ENCODE results near the gene ATP5MC2. TPM values are rescaled to one million over a fixed set of nuclear protein-coding genes. Genes with fewer than 3 reads are reported as not detected.

The ATP5MC2 gene
- total and polyA plus RNA-seq, 10 of the 15 experiments (the other 5 are each of a cell fraction or from before 2014, with no cell fraction given): 379 to 1,090 (median 525) TPM

DNA sequence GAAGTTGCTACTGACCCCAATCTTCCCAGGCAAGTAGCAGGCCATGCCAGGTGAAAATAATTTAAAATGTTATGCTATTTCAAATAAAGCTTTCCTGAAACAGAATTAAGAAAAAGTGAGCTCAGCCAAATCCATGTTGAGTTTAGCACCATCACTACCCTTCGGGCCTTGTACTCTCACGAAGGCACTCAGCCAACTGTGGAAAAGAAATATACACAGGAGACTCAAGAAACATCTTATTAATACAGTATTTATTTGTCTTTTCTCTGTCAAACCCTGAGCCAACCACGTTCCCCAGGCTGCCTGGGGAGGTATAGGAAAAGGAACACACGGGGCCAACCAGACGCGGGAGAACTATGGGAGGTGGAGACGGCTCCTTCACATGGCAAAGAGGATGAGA lies 10.9 kb downstream of the ATP5MC2 start:
- ChIA-PET SMC1A (ENCODE audit: uncharacterized antibody, unreplicated experiment) (interaction anchor here (1.9 kb wide), 1 partner anchor 122 kb away, joined by 6 read pairs; no protein-coding TSS in a partner anchor), CTCF (interaction anchor here (0.6 kb wide), 1 partner anchor 812 kb away, joined by 3 read pairs; no protein-coding TSS in a partner anchor), POLR2A (no interaction called here), RAD21 (ENCODE audit: unreplicated experiment) (no interaction called here)
- intact Hi-C loops (cut with micrococcal nuclease; ENCODE audit: unreplicated experiment) (no loop called here), in situ Hi-C loops (cut with MboI) (no loop called here)
- Histone ChIP-seq H3K9me3 (replicated peaks; ENCODE audit: control insufficient read depth, insufficient read depth, low read length) (no peaks in the 10 kb centered on the region), H3K4me2 (ENCODE audit: control insufficient read depth, insufficient read depth) (no peak overlapping the region), H3K36me3 (ENCODE audit: control insufficient read depth in 2 of 2, insufficient read depth in 2 of 2, low read length in 1 of 2) (peaks cover 7 to 23% of the 10 kb centered on the region in 2 experiments), H2AFZ (ENCODE audit: control insufficient read depth, low read depth, low read length) (no peak overlapping the region), H3K9ac (ENCODE audit: control insufficient read depth, insufficient read depth, low read length) (no peak overlapping the region), H3K4me3 (no peak overlapping the region), H3K27me3 (replicated peaks in 1 of 2; ENCODE audit: control insufficient read depth in 2 of 2, insufficient read depth in 2 of 2, low read length in 1 of 2) (no peaks in the 10 kb centered on the region), H3K4me1 (ENCODE audit: control insufficient read depth, insufficient read depth, low read length) (peaks cover 2% of the 10 kb centered on the region), H3K27ac (ENCODE audit: control insufficient read depth, insufficient read depth) (no peak overlapping the region), H3K79me2 (ENCODE audit: control insufficient read depth, insufficient read depth, low read length) (no peaks in the 10 kb centered on the region), H4K20me1 (ENCODE audit: control insufficient read depth, insufficient read depth) (no peaks in the 10 kb centered on the region)
- no peak for ATAC-seq
- 98% methylated on average over 7 of the region's 7 CpGs for WGBS (ENCODE audit: insufficient coverage, insufficient replicate concordance, low lambda C conversion rate, missing lambda C conversion rate)
- FAIRE-seq: no peak
- no TSS peak for BruUV-seq (replicated peaks)
- no peak for DNase-seq (ENCODE audit: low read depth, low spot score)
- TF ChIP-seq, protein P1, sequence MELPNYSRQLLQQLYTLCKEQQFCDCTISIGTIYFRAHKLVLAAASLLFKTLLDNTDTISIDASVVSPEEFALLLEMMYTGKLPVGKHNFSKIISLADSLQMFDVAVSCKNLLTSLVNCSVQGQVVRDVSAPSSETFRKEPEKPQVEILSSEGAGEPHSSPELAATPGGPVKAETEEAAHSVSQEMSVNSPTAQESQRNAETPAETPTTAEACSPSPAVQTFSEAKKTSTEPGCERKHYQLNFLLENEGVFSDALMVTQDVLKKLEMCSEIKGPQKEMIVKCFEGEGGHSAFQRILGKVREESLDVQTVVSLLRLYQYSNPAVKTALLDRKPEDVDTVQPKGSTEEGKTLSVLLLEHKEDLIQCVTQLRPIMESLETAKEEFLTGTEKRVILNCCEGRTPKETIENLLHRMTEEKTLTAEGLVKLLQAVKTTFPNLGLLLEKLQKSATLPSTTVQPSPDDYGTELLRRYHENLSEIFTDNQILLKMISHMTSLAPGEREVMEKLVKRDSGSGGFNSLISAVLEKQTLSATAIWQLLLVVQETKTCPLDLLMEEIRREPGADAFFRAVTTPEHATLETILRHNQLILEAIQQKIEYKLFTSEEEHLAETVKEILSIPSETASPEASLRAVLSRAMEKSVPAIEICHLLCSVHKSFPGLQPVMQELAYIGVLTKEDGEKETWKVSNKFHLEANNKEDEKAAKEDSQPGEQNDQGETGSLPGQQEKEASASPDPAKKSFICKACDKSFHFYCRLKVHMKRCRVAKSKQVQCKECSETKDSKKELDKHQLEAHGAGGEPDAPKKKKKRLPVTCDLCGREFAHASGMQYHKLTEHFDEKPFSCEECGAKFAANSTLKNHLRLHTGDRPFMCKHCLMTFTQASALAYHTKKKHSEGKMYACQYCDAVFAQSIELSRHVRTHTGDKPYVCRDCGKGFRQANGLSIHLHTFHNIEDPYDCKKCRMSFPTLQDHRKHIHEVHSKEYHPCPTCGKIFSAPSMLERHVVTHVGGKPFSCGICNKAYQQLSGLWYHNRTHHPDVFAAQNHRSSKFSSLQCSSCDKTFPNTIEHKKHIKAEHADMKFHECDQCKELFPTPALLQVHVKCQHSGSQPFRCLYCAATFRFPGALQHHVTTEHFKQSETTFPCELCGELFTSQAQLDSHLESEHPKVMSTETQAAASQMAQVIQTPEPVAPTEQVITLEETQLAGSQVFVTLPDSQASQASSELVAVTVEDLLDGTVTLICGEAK (IDR thresholded peaks at IDR 0.05; ENCODE audit: borderline replicate concordance): no peak
- TF ChIP-seq, protein P2, sequence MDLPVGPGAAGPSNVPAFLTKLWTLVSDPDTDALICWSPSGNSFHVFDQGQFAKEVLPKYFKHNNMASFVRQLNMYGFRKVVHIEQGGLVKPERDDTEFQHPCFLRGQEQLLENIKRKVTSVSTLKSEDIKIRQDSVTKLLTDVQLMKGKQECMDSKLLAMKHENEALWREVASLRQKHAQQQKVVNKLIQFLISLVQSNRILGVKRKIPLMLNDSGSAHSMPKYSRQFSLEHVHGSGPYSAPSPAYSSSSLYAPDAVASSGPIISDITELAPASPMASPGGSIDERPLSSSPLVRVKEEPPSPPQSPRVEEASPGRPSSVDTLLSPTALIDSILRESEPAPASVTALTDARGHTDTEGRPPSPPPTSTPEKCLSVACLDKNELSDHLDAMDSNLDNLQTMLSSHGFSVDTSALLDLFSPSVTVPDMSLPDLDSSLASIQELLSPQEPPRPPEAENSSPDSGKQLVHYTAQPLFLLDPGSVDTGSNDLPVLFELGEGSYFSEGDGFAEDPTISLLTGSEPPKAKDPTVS (IDR thresholded peaks at IDR 0.05; ENCODE audit: low read depth, low read length): no peak
- TF ChIP-seq CBX5 (IDR thresholded peaks at IDR 0.05; ENCODE audit: low read depth) (no peak), ZNF24 (IDR thresholded peaks at IDR 0.05) (no peak), NKRF (conservative IDR thresholded peaks at IDR 0.05) (no peak), ZNF274 (IDR thresholded peaks at IDR 0.05; ENCODE audit: insufficient read depth, insufficient read length) (no peak), YY1 (IDR thresholded peaks at IDR 0.05; ENCODE audit: low read depth, low read length) (no peak), MTA2 (IDR thresholded peaks at IDR 0.05; ENCODE audit: low read depth) (no peak), IRF3 (IDR thresholded peaks at IDR 0.05) (no peak), KLF5 (IDR thresholded peaks at IDR 0.05; ENCODE audit: partially characterized antibody) (no peak), KDM1A (IDR thresholded peaks at IDR 0.05; ENCODE audit: borderline replicate concordance) (no peak), ZZZ3 (IDR thresholded peaks at IDR 0.05; ENCODE audit: control insufficient read depth, insufficient read length, low read depth) (no peak), RFX5 (IDR thresholded peaks at IDR 0.05; ENCODE audit: low read depth, low read length) (no peak), TBL1XR1 (IDR thresholded peaks at IDR 0.05; ENCODE audit: low read depth, low read length) (no peak), SRF (IDR thresholded peaks at IDR 0.05; ENCODE audit: low read depth in 2 of 2, low read length in 2 of 2) (no peak), BHLHE40 (IDR thresholded peaks at IDR 0.05; ENCODE audit: borderline replicate concordance in 1 of 2, low read depth in 2 of 2, low read length in 1 of 2) (no peak), EGR1 (IDR thresholded peaks at IDR 0.05; ENCODE audit: borderline replicate concordance in 1 of 2, low read depth in 2 of 2, low read length in 2 of 2) (no peak), POLR2A (IDR thresholded peaks at IDR 0.05; ENCODE audit: low read depth, low read length) (no peak)
